ENCODE data around the gene PPARD.

DNA sequence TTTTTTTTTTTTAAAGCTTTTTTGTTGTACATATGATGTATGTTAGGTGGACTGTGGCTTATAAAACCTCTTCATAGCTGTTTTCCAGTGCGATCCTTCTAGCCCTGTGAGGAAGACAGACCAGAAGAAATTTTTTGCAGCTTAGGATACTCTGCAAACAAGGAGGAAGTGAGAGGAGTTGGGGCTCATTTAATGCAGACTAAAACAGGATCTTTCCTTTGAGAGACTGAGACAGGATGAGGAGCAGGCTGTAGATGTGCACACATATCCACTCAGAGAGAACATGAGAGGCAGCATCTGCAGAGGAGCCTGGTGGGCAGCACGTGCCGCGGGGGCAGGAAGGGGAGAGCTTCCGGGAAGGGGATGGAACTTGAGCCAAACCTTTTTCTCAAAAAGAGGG, 45.7 kb downstream of the PPARD start:
- TF ChIP-seq CTCF (IDR thresholded peaks at IDR 0.05) (no peak), POLR2A (IDR thresholded peaks at IDR 0.05) (no peak)

Data from suprapubic skin (tissue), 3 donors.